Measurements from ENCODE around the gene C1orf210.

DNA sequence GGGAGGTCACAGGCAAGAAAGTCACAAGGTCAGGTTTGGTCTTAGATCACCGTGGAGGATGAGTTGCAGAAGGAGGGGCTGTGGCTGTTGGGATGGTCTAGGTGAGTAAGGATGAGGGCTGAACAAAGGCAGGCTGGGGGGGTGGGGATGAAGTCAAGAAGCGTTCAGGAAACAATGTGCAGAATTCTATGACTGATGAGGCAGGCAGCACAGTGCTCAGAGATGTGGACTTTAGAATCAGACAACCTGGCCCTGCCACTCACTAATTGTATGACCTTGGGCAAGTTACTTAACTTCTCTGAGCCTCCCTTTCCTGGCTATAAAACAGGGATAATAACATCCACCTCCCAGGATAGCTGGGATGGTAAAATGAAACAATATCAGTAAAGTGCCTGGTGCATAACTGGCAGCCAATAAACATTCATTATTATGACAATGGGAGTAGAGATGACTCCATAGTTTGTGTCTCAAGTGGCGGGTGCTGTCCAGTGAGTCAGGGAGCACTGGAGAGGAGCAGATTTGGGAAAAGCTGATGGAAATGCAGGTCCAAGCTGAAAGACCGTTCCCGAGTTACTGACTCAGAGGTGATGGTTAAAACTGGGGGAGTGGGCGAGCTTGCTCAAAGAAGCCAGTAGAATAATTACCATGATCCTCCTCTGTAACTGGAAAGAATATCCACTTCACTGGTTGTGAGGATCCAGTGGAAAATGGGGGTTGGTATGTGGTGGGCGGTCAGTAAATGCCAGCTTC, 17.5 kb upstream of the C1orf210 start:
- no peak for TF ChIP-seq POLR2AphosphoS5 (IDR thresholded peaks at IDR 0.05; ENCODE audit: low read depth, low read length)
- TF ChIP-seq POLR2A (IDR thresholded peaks at IDR 0.05; ENCODE audit: low read depth, low read length), result no peak

Measured in GM12891 (cell line).